ENCODE results near the gene CHCHD2. TPM values are rescaled to one million over a fixed set of nuclear protein-coding genes. Genes with fewer than 3 reads are reported as not detected.
A peak's percentile ranks its signal among the peaks of the same experiment; 100 is the strongest.
"Not testable (repeated sequence)": the region's sequence is repeated elsewhere in the genome, so short reads cannot be mapped to it uniquely, and the experiment has no call there.

Gene CHCHD2
- total RNA-seq, 4 donors from 2014 or later: 214 to 287 (median 259) TPM

GRCh38 chr7:56077681-56078080, 28.6 kb downstream of the CHCHD2 start:
- intact Hi-C loops (cut with DNase I; ENCODE audit: low total_unique reads): loop anchor here (10.0 kb wide), 3 partner anchors 73 to 433 kb away; partner anchors contain the start of gene ZNF713
- no peak overlapping the region for H3K4me3 ChIP-seq (ENCODE audit: low read depth, poor library complexity, severe bottlenecking)
- WGBS, 2 donors: 89 to 92% methylated on average over 3 of the region's 3 CpGs
- DNase-seq (ENCODE audit: low spot score in 2 of 2): no peak
- TF ChIP-seq POLR2A (IDR thresholded peaks at IDR 0.05) (no peak), CTCF (IDR thresholded peaks at IDR 0.05) (no peak)

GRCh38 chr7:56074371-56074791, 31.9 kb downstream of the CHCHD2 start:
- TF ChIP-seq POLR2A (IDR thresholded peaks at IDR 0.05) (no peak), CTCF (IDR thresholded peaks at IDR 0.05) (no peak)
- intact Hi-C loops (cut with DNase I; ENCODE audit: low total_unique reads): loop anchor here (10.0 kb wide), 3 partner anchors 70 to 430 kb away; partner anchors contain the start of gene ZNF713
- peak; percentile 80 to 95 for DNase-seq (ENCODE audit: low spot score in 2 of 2)
- no peak overlapping the region for H3K4me3 ChIP-seq (ENCODE audit: low read depth, poor library complexity, severe bottlenecking)
- WGBS, 2 donors: 12 to 16% methylated on average over 19 of the region's 19 CpGs

GRCh38 chr7:56066376-56066775, 39.9 kb downstream of the CHCHD2 start:
- 96 to 99% methylated on average over 13 of the region's 13 CpGs for WGBS, 2 donors
- H3K4me3 ChIP-seq (ENCODE audit: low read depth, poor library complexity, severe bottlenecking): not testable (repeated sequence)
- DNase-seq (ENCODE audit: low spot score in 2 of 2): peak in 1 of 2 donors; percentile 17
- intact Hi-C loops (cut with DNase I; ENCODE audit: low total_unique reads): loop anchor here (5.0 kb wide), 1 partner anchor 244 kb away; no protein-coding TSS in a partner anchor

- whole genome bisulfite sequencing, 2 donors: 0% methylated on average over 31 to 49 of the region's 49 CpGs
- TF ChIP-seq CTCF (IDR thresholded peaks at IDR 0.05): no peak
- TF ChIP-seq POLR2A (IDR thresholded peaks at IDR 0.05): no peak
- intact Hi-C loops (cut with DNase I; ENCODE audit: low total_unique reads): no loop called here
Observed at GRCh38 chr7:56063882-56064625, 42.2 kb downstream of the CHCHD2 start, which contains the start of gene SUMF2. TSS of gene SUMF2 (plus strand) at chr7:56064286. CDS start at chr7:56064312, 26 bp downstream.

GRCh38 chr7:56063500-56063881, 42.8 kb downstream of the CHCHD2 start:
- H3K4me3 ChIP-seq (ENCODE audit: low read depth, poor library complexity, severe bottlenecking): no peak overlapping the region
- no peak for TF ChIP-seq POLR2A (IDR thresholded peaks at IDR 0.05)
- 66 to 67% methylated on average over 7 of the region's 7 CpGs for WGBS, 2 donors
- DNase-seq (ENCODE audit: low spot score in 2 of 2): peak in 1 of 2 donors; percentile 13
- intact Hi-C loops (cut with DNase I; ENCODE audit: low total_unique reads): no loop called here

More at GRCh38 chr7:56063882-56064625, 42.2 kb downstream of the CHCHD2 start, which contains the start of gene SUMF2:
- peak; percentile 84 to 98 for DNase-seq (ENCODE audit: low spot score in 2 of 2)
- peak within 1 kb of the TSS; percentile 79 for H3K4me3 ChIP-seq (ENCODE audit: low read depth, poor library complexity, severe bottlenecking)

GRCh38 chr7:56062382-56062781, 43.9 kb downstream of the CHCHD2 start:
- no peak overlapping the region for H3K4me3 ChIP-seq (ENCODE audit: low read depth, poor library complexity, severe bottlenecking)
- DNase-seq (ENCODE audit: low spot score in 2 of 2): no peak
- intact Hi-C loops (cut with DNase I; ENCODE audit: low total_unique reads): no loop called here
- TF ChIP-seq CTCF (IDR thresholded peaks at IDR 0.05) (no peak), POLR2A (IDR thresholded peaks at IDR 0.05) (no peak)
- 86 to 88% methylated on average over 2 of the region's 2 CpGs for WGBS, 2 donors

Data from lower leg skin (tissue), 4 donors.